HCEC 1CT (cell line): ENCODE results near the gene TRIP13.
"Not testable (repeated sequence)": the region's sequence is repeated elsewhere in the genome, so short reads cannot be mapped to it uniquely, and the experiment has no call there.

Experiments used
- DNase-seq: peaks from one replicate; pipeline ENCODE4 v3.0.0-alpha.2; 2017

The TRIP13 gene, protein sequence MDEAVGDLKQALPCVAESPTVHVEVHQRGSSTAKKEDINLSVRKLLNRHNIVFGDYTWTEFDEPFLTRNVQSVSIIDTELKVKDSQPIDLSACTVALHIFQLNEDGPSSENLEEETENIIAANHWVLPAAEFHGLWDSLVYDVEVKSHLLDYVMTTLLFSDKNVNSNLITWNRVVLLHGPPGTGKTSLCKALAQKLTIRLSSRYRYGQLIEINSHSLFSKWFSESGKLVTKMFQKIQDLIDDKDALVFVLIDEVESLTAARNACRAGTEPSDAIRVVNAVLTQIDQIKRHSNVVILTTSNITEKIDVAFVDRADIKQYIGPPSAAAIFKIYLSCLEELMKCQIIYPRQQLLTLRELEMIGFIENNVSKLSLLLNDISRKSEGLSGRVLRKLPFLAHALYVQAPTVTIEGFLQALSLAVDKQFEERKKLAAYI

GRCh38 chr5:892394-893136 is at the start of gene TRIP13, which contains the start of gene BRD9:
TRIP13 (plus strand) TSS chr5:892884; CDS start chr5:892999, 115 bp downstream.
BRD9 (minus strand) TSS chr5:892801; CDS start chr5:892657, 144 bp downstream.
- peak; percentile 77 for DNase-seq

DNA sequence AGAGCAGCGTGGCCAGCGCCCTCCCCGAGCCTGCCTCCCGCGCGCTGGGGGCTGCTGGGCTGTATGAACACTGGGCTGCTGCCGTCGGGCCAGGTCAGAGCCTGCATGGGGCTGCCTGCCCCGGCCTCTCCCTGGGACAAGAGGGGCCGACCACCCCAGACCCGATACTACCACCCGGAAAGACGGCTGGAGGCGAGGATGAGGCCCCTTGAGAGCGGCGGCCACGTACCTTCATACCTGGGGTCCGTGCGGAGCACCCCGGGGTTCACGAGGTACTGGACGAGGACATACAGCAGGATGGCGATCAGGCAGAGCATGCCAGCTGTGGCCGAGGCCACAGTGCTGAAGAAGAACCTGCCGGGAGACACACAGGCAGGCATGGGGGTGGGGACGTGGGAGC is 49.3 kb upstream of the TRIP13 start:
- not testable (repeated sequence) for DNase-seq

GRCh38 chr5:843926-844325 is 48.8 kb upstream of the TRIP13 start:
- DNase-seq, result not testable (repeated sequence)

- not testable (repeated sequence) for DNase-seq
Observed at GRCh38 chr5:844426-844825, 48.3 kb upstream of the TRIP13 start.

DNA sequence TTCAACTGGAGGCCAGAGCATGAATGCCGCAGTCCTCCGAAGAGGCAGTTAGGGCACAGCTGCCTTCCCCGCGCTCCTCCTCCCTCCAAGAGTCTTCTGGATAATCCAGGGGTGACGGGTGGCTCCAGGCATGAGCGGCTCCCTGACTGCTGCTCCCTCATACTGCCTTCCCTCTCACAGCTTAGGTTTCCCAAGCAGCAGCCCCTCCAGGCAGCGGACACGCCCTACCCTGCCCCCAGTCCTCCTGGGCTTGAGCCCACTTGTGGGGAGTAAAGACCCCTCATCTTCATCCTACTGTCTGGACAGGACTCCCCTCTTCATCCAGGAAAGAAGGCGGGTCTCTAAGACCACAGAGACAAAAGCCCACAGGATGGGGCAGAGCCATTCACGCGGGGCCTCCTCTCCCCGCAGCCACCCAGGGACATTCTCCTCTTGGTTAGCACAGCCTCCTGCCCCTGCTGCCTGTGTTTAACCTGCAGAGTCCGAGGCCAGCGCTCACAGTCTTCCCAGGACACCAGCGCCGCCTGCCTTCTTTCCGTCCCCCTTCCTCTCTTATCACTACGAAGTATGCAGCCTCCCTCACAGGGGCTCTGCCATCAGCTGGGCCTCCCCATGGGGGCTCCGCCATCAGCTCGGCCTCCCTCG is 47.5 kb upstream of the TRIP13 start:
- not testable (repeated sequence) for DNase-seq

DNA sequence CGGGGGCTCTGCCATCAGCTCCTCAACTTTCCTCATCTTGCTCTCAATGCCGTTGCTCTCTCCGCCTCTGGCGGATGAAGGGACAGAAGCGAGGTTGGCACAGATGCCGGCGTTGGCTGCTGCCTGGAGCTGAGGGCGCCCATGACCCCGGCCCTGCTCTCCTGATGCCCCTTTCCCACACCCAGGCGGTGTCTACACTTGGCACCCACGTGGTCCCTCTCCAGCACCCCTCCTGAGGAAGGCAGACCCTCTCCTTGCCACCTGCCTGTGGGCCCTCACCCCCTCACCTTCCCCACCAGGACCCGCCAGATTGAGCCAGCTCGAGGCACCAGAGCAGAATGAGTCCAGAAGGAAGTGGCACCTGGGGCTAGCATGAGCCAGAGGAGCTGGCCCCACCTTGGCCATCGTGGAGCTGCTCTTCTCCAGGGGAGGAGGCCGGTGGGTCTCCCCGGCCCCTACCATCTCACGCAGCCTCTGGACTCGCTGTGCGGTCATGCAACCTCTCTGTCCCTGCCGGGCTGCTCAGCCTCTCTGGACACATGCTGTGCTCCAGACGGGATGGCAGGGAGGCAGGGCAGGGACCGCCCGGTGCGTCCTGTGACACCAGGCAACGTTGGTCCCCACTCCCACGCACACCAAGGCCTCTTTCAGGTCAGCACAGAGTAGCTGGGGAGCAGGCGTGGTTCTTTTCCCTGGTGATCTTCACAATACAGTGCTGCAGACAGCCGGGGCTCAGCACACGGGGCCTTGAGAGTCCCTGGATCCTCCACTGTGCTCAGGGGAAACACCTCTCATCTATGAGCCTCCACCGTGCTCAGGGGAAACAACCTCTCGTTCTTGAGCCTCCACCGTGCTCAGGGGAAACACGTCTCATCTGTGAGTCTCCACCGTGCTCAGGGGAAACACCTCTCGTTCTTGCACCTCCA is 46.7 kb upstream of the TRIP13 start:
- not testable (repeated sequence) for DNase-seq

DNA sequence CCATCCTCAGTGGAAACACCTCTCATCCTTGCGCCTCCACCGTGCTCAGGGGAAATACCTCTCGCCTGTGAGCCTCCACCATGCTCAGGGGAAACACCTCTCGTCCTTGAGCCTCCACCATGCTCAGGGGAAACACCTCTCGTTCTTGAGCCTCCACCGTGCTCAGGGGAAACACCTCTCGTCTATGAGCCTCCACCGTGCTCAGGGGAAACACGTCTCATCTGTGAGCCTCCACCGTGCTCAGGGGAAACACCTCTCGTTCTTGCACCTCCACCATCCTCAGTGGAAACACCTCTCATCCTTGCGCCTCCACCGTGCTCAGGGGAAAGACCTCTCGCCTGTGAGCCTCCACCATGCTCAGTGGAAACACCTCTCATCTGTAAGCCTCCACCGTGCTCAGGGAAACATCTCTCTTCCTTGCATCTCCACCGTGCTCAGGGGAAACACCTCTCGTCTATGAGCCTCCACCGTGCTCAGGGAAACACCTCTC is 46.0 kb upstream of the TRIP13 start:
- not testable (repeated sequence) for DNase-seq

- DNase-seq, result not testable (repeated sequence)
Observed at GRCh38 chr5:847212-847611, 45.5 kb upstream of the TRIP13 start.

- not testable (repeated sequence) for DNase-seq
Observed at GRCh38 chr5:847736-848135, 44.9 kb upstream of the TRIP13 start.

GRCh38 chr5:848671-849111 is 44.0 kb upstream of the TRIP13 start:
- DNase-seq, result no peak

DNA sequence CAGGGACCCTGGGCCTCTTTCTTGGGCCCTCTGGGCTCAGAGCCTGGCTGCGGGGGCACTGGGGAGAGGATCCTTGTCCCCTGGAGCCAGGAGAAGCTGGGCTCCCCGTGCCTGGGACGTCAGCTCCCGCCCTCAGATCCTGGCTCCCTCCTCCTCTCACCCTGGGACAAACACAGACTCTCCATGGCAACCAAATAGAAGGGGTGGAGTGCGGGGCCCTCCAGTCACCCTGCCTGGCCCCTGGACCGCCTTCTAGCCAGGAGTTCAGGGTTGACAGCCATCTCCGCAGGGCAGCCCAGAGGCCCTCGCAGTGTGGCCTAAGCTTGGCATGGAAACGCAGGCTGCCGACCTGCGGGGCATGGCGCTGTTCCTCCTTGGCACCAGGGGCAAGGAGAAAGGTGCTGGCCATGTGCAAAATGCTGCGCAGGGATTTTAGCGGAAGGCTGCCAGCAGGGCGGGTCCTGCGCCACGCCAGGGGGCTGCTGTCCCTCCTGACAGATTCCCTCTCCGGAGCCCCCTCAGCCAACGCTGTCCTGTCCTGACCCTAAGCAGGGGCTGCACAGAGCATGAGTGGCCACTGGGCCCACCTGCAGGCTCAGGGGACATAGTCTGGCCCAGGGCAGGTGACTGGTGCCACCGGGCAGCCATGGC is 42.9 kb upstream of the TRIP13 start:
- DNase-seq, result no peak

DNA sequence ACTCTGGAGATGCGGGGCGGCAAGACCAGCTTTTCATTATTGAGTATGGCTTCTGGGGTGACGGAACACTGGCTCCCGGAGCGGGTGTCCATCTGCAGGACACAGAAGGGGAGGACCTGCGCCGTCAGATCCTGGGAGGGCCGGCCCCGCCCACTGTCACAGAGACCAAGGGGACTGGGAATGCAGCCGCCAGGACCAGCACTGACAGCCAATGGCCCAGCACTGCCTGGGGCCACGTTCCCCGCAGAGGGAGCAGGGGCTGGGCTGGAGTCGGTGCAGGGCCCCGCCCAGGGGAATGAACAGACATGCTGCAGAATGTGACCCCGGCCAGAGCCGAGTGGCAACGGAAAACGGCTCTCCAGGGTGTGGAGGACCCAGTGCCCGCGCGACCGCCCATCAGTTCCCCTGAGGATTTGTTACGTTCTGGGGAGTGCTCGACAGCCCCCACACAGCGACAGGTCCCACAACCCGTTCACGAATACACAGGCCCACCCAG is 42.1 kb upstream of the TRIP13 start, which contains the start of gene ZDHHC11:
Gene ZDHHC11, minus strand, starts transcription at position 476 of the 496 bp plus-strand sequence. Its CDS starts 384 bp downstream, at position 92.
- DNase-seq, result no peak

DNA sequence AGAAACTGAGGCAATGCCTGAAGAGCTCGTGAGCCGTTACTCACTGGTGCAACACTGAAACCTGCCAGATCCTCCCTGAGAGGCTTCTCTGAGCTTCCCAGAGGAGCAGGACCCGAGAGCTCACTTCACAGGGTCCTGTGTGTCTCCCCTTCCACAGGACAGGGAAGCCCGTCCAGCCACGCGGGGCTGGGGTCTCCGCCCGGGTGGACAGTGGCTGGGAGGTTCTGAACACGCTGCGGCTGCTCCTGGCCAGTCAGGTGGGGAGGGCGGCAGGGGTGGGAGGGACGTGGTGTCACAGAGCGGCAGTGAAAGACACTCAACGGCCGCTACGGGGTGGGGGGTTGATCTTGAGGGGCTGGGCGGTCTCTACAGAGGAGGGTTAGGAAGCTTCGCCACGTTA is 41.6 kb upstream of the TRIP13 start:
- no peak for DNase-seq

- DNase-seq, result no peak
Observed at GRCh38 chr5:851553-851952, 41.1 kb upstream of the TRIP13 start.

GRCh38 chr5:852018-852417 is 40.7 kb upstream of the TRIP13 start:
- no peak for DNase-seq

DNA sequence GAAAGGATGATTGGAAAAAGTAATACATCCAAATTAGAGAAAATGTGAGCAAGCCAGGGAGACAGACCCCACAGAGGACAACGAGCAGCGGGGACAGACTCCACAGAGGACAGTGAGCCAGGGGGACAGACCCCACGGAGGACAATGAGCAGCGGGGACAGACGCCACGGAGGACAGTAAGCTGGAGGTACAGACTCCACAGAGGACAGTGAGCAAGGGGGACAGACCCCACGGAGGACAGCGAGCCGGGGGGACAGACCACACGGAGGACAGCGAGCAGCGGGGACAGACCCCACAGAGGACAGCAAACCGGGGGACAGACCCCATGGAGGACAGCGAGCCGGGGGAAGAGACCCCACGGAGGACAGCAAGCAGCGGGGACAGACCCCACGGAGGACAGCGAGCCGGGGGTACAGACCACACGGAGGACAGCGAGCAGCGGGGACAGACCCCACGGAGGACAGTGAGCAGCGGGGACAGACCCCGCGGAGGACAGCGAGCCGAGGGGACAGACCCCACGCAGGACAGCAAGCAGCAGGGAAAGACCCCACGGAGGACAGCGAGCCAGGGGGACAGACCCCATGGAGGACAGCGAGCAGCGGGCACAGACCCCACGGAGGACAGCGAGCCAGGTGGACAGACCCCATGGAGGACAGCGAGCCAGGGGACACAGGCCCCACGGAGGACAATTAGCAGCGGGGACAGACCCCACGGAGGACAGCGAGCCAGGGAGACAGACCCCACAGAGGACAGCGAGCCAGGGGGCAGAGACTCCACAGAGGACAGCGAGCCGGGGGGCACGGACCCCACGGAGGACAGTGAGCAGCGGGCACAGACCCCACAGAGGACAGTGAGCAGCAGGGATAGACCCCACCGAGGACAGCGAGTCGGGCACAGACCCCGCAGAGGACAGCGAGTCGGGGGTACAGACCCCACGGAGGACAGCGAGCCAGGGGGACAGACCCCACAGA is 40.0 kb upstream of the TRIP13 start:
- DNase-seq, result no peak

DNA sequence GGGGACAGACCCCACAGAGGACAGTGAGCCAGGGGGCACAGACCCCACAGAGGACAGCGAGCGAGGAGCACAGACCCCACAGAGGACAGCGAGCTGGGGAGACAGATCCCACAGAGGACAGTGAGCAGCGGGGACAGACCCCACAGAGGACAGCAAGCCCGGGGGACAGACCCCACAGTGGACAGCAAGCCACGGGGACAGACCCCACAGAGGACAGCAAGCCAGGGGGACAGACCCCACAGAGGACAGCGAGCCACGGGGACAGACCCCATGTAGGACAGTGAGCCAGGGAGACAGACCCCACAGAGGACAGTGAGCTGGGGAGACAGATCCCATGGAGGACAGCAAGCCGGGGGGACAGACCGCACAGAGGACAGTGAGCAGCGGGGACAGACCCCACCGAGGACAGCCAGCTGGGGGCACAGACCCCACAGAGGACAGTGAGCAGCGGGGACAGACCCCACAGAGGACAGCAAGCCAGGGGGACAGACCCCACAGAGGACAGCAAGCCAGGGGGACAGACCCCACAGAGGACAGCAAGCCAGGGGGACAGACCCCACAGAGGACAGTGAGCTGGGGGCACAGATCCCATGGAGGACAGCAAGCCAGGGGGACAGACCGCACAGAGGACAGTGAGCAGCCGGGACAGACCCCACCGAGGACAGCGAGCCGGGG is 39.1 kb upstream of the TRIP13 start:
- DNase-seq, result not testable (repeated sequence)

GRCh38 chr5:854217-854616 is 38.5 kb upstream of the TRIP13 start:
- DNase-seq, result no peak
